GM19025 (cell line): ENCODE data around the gene CYB5R2.

ENCODE experiments used
- ATAC-seq: cut with Tn5 transposase; IDR thresholded peaks from one replicate; pipeline ENCODE4 v1.9.1; 2021; ENCODE audit warnings: mild to moderate bottlenecking, low read depth, moderate library complexity; ENCODE audit not compliant: unreplicated experiment

The CYB5R2 gene

DNA sequence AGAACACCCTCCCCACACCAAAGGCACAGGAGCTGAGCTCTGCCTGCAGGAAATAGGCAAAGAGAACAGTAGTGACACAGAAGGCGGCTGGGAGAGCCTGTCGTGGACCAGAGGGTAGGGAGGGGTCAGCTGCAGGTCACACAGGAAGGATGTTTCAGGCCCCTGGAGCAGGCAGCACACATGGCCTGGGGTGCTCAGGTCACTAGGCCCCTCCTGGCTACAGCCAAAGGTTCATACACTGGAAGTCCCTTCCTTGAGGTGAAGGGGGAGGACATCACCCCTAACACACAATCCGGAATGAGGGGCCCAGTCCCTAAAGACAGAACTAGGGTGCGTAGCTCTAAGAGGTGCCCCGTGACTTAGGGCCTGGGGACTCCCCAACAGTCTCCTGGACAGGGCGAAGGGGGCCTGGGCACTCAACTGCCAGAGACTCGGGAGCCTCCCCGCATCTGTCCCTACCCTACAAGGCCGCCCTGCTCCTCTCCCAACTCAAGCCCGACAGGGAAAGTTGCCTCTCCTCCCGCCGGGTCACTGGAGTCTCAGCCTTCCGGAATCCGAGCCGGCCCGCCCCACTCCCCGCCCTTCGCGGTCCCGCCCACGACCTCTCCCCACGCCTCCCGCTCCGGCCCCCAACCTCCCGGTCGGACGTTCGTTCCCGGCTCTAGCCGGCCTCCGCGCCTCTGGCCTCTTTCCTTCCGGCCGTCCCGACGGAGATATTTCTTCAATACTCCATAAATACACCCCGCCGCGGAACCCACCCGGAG, at the start of gene CYB5R2:
Gene CYB5R2 (minus strand): TSS at position 541 of the 764 bp plus-strand sequence. CDS start 675 bp downstream, outside the sequence.
- ATAC-seq, result peak; percentile 31

DNA sequence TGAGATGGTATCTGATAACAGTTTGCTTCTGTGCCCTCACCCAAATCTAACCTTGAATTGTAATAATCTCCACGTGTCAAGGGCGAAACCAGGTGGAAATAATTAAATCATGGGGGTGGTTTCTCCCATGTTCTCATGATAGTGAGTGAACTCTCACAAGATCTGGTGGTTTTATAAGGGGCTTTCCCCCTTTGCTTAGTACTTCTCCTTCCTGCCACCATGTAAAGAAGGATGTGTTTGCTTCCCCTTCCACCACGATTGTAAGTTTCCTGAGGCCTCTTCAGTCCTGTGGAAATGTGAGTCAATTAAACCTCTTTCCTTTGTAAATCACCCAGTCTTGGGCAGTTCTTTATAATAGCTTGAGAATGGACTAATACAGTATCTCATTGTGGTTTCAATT, 41.5 kb upstream of the CYB5R2 start:
- ATAC-seq, result no peak

- ATAC-seq, result no peak
These were observed 33.1 kb upstream of the CYB5R2 start, which contains the start of gene OVCH2 for GRCh38 chr11:7706377-7706776. Gene OVCH2, minus strand, starts transcription at chr11:7706477. Its CDS starts 83 bp downstream, at chr11:7706394.

DNA sequence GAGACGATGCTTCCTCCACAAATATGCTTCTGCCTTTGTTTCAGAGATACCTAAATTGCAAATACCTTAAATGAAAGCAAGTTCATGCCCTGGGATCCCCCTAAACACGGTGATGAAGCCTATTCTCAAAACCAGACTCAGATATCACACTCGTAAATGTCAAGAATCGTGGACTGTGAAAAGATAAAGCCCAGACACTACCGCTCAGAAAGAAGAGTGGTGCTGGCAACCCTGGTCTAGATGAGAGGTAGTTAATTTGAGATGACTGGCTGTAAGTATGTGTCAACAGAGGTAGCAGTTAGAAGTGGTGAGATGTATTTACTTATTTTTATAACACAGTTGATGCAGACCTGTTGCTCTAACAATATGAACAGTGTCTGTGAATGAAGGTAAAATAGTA, 30.4 kb upstream of the CYB5R2 start:
- no peak for ATAC-seq

GRCh38 chr11:7696424-7696823, 23.1 kb upstream of the CYB5R2 start:
- no peak for ATAC-seq

DNA sequence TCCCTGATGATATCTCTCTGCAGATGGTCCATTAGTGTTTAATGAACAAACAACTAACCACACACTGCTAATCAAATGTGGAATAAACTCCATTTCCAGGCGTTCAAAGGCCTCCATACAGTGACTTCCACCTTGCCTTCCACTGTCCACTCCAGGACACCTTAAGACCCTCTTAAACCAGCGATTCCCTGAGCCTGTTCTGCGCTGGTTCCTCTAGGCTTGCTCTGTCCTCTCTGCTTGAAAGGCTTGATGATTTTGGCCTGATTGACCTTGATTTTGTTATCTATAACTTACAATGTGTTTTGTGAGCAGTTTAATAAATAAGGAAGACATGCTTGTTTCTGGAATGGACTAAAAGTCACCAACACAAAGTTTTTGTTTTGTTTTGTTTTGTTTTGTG, 20.9 kb upstream of the CYB5R2 start:
- ATAC-seq, result no peak

DNA sequence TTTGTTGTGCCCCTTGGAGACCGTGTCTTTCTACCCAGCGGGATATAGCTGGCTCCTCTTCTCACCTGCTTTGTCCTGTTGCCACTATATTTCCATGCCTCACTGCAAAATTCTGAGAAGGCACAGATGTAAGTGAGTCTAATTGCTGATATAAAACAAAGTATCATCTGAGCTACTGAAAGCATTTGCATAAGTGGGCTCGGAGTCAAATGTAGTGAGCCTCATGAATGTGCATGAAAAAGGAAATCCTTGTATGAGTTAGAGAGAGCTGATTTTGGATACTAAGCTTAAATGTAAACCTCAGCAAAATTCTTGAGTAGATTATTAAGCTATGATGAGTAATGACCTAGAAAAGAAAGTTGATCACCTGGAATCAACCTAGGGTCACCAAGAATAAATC, 19.1 kb upstream of the CYB5R2 start:
- ATAC-seq, result no peak

DNA sequence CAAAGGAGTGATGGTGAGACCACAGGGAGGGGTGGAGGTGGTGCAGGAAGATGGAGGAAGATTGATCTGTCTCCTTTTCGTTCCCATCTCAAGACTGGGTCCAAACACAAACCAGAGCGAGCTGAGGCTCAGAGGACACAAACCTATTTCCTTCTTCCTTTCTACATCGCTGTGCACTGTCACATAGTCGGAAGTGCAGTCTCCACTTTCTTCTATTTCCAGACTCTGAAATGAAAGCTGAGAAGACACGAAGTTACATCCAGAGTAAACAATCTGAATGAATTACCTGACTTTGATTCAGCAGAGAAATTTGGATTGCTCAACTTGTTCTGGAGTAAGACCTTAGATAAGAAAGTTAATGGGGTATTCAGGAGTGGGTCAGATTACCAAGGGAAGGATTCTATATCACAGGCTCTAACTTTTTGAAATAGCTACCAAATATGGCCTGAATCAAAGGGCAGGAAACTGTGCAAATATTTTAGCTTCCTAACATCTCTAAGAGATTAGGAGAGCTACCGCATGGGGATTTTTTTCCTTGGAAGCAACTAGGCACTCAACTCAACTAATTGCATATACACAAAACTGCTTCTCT, 18.6 kb upstream of the CYB5R2 start:
- no peak for ATAC-seq

- ATAC-seq, result no peak
These were observed 17.3 kb upstream of the CYB5R2 start for GRCh38 chr11:7690648-7691047.

DNA sequence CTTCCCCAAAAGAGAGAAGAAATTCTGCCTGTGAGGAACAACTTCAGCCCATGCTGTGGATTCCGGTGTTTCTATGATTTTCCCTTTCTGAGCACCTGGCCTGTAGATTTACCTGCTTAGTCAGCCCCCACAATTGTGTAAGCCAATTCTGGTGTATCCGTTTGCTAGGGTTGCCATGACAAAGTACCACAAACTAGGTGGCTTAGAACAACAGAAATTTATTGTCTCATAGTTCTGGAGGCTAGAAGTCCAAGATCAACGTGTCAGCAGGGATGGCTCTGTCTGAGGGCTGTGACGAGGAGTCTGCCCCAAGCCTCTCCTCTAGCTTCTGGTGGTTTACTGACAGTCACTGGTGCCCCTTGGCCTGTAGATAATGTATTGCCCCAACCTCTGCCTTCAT, 15.9 kb upstream of the CYB5R2 start:
- no peak for ATAC-seq

DNA sequence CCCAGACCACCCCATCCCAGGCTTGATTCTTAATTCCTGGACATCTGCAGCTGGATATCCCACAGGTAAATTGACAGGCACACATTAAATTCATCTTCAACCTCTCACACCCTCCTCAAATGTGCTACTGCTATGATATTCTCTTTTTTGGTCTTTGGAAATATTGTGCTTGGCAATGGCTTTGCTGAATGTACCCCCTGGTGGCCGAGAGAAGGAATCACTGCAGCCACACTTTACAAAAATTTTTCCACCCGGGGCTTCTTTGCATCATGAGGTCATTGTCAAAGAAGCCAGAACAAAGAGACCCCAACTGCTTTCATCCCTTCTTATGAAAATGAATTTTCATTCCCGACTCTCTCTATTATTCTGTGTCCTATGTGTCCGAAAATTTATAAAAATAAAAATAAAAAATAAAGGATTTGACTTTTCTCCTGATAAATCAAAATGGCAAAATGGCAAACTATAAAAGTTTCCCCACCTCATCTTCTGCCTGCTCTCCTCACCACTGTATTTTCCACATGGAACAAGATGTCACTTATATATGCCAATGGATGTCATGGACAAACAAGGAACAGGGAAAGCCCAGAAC, 15.0 kb upstream of the CYB5R2 start:
- no peak for ATAC-seq

GRCh38 chr11:7687386-7687785, 14.1 kb upstream of the CYB5R2 start:
- no peak for ATAC-seq

GRCh38 chr11:7686761-7687160, 13.5 kb upstream of the CYB5R2 start:
- no peak for ATAC-seq

- no peak for ATAC-seq
These were observed 10.3 kb upstream of the CYB5R2 start for GRCh38 chr11:7683571-7683970.

GRCh38 chr11:7677796-7678201, 4.5 kb upstream of the CYB5R2 start:
- no peak for ATAC-seq

DNA sequence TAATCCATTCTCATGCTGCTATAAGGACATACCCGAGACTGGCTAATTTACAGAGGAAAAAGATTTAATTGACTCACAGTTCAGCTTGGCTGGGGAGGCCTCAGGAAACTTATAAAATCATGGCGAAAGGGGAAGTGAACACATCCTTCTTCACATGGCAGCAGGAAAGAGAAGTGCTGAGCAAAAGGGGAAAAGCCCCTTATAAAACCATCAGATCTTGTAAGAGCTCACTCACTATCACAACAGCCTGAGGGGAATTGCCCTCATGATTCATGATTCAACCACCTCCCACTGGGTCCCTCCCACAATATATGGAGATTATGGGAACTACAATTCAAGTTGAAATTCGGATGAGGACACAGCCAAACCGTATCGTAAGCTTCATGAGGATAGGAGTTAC, 3.8 kb upstream of the CYB5R2 start:
- ATAC-seq, result no peak

DNA sequence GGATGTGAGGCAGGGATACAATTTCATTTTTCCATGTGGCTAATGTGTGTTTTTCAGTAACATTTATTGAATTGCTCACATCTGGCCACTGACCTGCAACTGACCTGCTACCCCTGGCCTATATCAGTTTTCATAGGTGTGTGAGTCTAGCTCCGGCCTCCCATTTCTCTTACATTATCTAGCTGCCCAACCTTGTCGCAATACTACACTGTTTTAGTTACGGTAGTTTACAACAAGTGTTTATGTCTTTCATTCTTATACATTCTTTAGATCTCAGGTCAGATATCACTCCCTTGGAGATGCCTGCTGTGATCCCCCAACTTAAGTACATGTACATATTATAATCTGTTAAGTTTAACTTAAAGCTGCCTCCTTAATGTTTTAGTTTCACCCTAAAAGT, 2.3 kb upstream of the CYB5R2 start:
- ATAC-seq, result no peak

DNA sequence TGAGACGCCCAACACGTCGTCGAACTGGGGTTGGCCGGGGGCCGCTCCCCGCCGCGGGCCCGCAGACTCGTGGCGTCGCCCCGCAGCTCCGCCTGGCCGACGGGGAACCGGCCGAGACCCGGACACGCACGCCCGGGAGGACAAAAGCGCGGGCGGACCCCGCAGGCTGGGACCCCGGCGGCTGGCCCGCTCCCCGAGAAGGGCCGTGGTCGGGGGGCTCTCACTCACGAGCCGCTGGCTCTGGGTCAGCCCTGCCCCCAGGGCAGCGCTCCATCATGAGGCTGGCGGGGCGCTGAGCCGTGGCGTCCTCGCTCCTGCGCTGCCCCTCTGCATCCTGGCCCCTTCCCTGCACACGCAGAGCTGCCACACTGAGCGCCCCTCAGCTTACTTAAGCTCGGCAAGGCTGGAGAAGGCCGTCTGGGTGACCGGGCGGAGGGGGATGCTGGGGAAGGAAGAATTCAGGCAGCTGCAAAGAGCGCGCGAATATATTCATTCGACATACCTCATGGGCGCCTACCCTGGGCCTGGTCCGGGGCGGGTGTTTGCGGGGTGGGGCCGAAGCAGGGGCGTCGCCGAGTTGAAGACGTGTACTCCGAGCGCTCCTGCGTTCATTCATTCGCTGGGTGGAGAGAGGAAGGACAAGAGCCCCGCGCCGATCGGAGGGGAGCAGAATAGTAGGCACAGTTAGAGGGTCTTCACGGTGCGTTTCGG, 579 bp upstream of the CYB5R2 start:
- peak; percentile 10 for ATAC-seq

DNA sequence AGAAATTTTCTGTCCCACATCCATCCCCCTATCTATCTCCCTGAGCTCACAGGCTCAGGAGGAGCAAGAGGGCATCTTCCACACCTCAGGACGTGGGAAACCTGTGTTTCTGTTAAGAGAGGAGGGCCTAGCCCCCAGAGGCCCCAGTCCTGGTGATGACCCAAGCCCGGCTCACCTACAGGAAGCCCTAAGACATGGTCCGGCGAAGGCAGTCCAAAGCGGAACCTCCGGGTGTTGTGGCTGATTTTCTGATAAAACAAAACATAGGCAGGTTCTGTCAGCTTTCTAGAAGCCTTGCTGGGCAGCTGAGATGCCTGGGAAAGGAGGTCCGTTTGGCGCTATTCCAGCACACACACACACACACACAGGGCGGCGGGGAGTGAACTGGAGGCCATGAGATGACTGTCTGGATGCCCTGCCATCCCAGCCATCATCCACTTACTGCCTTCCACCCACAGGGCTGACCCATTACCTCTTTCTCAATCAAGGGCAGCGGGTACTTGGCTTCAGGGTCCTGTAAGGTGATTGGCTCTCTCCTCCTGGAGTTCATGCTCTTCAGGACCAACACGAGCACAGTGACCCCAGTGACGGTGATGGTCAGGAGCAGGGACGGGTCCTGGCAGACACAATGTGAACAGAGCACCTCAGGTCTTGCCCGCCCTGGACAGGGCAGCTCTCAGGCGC, 882 bp downstream of the CYB5R2 start:
- peak; percentile 7 for ATAC-seq

DNA sequence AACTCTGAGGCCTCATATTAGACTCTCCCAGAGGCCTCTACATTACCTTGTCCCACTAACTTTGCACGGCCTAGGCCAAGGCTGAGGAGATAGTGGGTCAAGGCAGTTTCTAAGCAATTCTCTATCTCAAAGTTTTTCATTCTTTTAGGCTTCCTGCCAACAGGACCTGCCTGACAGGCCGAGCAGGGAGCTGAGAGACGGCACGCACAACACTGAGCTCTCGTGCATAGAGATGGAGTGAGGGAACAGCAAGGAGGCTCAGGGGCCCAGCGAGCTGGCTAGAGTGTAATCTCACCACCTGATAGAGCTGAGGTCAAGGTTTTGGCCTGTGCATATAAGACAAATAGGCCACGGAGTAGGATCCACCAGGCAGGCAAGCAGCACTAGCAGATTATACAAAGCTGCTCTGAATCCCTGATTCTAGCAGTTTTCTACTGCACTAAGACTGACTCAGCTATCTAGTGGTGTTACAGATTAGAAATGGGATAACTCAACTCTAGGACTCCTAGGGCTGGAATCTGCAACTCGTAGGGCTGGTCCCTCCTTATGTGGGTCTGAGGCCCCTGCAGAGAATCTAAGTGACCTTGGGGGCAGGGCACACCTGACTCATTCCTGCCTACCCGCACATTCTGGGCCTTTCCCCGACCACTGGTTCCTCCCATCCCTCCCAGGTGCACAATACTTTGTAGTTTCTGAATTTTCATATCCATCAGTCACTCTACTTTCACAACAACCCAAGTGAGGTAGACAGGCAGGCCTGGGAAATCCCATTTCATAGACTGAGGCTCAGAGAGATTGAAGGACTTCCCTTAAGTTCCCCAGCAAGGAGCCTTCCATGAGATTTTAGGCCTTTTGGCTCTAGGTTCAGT, 1.7 kb downstream of the CYB5R2 start:
- ATAC-seq, result peak; percentile 69
